Subcutaneous adipose tissue (tissue), 4 donors: ENCODE results near the gene WDR87. TPM values are rescaled to one million over a fixed set of nuclear protein-coding genes. Genes with fewer than 3 reads are reported as not detected.

Source experiments
- total RNA-seq, 4 donors: library from RNA; depleted of rRNA; stranded (reverse); fragments of >200 nt; gene quantifications; one replicate each; pipeline ENCODE4 v1.1.0, GENCODE V29; 2016
- TF ChIP-seq, protein P1 (sequence below): fragments of 450-650 bp; IDR thresholded peaks from one replicate; pipeline ENCODE4 v1.5.1; 2016; ENCODE audit warnings: low read depth, mild to moderate bottlenecking, control low read depth, antibody characterized with exemption, moderate library complexity

WDR87 gene
- total RNA-seq, 4 donors from 2014 or later, result not detected

DNA sequence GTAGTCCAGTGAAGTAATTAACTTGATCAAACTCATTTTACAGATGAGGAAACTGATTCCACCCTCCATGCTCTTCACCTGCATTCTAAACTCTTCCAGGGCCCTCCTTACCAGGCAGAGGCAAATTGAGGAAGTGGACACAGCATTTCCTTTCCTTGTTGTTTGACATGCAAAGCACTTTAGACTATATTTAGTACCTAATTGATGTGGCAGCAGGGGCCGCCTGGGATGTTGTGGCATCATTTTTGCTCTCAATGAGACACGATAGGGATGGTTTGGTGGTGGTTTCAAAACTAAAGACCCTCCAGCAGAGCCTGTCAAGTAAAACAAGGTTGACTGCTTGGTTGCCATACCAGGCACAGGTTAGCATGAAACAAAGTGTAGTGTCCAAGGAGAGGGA lies 8.5 kb upstream of the WDR87 start:
- TF ChIP-seq, protein P1, sequence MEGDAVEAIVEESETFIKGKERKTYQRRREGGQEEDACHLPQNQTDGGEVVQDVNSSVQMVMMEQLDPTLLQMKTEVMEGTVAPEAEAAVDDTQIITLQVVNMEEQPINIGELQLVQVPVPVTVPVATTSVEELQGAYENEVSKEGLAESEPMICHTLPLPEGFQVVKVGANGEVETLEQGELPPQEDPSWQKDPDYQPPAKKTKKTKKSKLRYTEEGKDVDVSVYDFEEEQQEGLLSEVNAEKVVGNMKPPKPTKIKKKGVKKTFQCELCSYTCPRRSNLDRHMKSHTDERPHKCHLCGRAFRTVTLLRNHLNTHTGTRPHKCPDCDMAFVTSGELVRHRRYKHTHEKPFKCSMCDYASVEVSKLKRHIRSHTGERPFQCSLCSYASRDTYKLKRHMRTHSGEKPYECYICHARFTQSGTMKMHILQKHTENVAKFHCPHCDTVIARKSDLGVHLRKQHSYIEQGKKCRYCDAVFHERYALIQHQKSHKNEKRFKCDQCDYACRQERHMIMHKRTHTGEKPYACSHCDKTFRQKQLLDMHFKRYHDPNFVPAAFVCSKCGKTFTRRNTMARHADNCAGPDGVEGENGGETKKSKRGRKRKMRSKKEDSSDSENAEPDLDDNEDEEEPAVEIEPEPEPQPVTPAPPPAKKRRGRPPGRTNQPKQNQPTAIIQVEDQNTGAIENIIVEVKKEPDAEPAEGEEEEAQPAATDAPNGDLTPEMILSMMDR, result no peak

DNA sequence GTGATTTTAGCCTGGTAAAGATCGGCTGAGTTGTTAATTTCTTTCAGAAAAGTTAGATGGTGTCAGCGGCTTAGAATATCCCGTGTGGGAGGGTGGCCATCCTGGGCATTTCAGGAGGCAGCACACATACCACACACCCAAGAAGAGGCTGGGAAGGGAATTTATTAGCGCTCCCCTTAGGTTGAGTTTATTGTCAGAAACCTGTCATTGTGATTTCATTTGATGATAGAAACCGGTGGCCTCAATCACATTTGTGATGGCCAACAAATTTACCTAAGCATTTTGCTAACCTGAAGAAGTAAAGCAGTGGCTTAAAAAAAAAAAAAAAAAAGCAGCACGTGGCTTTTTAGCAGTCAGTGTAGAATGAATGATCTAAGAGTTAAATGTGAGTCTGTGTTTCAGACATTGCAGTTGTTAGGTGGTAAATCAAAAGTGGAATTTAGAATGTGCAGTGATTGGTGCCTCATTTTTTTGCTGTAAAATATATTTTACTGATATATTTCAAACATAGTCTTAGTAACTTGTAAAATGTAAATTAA lies 3.3 kb upstream of the WDR87 start:
- TF ChIP-seq, protein P1, result no peak

- TF ChIP-seq, protein P1, result no peak
Observed at GRCh38 chr19:37907735-37908455, 1.5 kb upstream of the WDR87 start.

DNA sequence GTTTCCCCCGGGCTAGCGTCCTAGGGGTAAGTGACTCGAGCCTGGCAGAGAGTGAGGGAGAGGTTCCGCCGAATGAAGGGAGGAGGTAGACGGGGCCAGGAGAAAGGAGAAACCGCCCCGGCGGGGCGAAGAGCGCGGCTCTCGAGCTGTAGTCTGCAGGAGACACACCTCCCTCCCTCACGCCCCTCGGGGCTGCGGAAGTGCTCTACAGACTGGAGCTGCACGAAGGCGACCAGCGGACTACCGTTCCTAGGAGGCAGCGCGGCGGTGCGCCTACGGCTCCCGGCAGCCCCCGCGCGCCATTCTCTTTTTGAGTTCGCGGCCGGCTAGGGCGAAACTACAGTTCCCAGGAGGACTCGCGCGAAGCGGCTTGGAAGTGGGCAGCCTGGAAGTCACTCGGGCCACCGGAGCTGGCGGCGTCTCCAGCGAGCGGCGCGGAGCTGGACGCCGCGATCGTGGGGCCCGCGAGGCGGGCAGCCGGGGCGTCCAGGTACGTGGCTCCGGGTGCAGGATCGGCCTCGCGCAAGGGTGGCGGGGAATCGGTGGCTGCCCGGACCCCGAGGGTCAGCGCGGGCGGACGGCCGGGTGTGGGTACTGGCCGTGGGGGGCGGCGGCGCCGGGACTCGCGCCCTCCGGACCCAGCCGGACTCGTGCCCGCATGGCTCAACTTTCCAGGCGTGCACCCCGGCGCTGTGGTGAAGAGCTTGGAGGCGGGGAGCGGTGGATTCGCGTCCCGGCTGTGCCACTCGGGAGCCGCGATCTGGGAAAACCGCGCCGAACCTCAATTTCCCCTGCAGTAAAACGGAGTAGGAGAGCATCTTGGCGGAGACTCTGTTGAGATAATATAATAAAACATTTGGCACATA lies 708 bp upstream of the WDR87 start, which contains the start of gene SIPA1L3:
Gene SIPA1L3 (plus strand): TSS at position 340 of the 866 bp plus-strand sequence. CDS start 174,358 bp downstream, outside the sequence.
- TF ChIP-seq, protein P1, result no peak

GRCh38 chr19:37903096-37903495 lies 3.3 kb downstream of the WDR87 start:
- TF ChIP-seq, protein P1, result no peak

- TF ChIP-seq, protein P1, result no peak
Observed at GRCh38 chr19:37902668-37903067, 3.7 kb downstream of the WDR87 start.

GRCh38 chr19:37899966-37900365 lies 6.4 kb downstream of the WDR87 start:
- TF ChIP-seq, protein P1, result no peak
